ENCODE results near the gene DOK7. TPM values are rescaled to one million over a fixed set of nuclear protein-coding genes. Genes with fewer than 3 reads are reported as not detected.

The DOK7 gene
- total RNA-seq, 1 donor from 2014 or later, result 0.69 TPM

GRCh38 chr4:3521621-3522325, 58.7 kb downstream of the DOK7 start:
- DNase-seq (ENCODE audit: low spot score), result no peak

DNA sequence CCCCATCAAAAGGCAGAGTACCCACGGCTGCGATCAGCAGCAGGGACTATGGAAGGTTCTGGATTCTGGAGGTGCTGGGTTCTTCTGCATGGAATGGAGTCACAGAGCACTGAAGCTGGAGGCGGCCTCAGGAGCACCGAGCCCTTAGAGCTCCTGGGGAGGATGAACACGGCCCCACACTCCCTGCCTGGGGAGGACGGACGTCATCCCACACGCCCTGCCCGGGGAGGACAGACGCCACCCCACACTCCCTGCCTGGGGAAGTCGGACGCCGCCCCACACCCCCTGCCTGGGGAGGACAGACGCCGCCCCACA, 59.2 kb downstream of the DOK7 start:
- TF ChIP-seq, protein P1, sequence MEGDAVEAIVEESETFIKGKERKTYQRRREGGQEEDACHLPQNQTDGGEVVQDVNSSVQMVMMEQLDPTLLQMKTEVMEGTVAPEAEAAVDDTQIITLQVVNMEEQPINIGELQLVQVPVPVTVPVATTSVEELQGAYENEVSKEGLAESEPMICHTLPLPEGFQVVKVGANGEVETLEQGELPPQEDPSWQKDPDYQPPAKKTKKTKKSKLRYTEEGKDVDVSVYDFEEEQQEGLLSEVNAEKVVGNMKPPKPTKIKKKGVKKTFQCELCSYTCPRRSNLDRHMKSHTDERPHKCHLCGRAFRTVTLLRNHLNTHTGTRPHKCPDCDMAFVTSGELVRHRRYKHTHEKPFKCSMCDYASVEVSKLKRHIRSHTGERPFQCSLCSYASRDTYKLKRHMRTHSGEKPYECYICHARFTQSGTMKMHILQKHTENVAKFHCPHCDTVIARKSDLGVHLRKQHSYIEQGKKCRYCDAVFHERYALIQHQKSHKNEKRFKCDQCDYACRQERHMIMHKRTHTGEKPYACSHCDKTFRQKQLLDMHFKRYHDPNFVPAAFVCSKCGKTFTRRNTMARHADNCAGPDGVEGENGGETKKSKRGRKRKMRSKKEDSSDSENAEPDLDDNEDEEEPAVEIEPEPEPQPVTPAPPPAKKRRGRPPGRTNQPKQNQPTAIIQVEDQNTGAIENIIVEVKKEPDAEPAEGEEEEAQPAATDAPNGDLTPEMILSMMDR (IDR thresholded peaks at IDR 0.05; ENCODE audit: unreplicated experiment), result no peak
- no peak overlapping the region for H3K4me3 Mint-ChIP-seq (ENCODE audit: unreplicated experiment)
- no peak for DNase-seq (ENCODE audit: low spot score)
- H3K27me3 Mint-ChIP-seq (ENCODE audit: unreplicated experiment), result peaks cover 3% of the 10 kb centered on the region
- no peaks in the 10 kb centered on the region for H3K9me3 Mint-ChIP-seq (ENCODE audit: unreplicated experiment)
- no peak overlapping the region for H3K27ac Mint-ChIP-seq (ENCODE audit: unreplicated experiment)
- peaks cover 19% of the 10 kb centered on the region for H3K4me1 Mint-ChIP-seq (ENCODE audit: unreplicated experiment)
- peaks cover 25% of the 10 kb centered on the region for H3K36me3 Mint-ChIP-seq (ENCODE audit: low read depth, unreplicated experiment)

More at GRCh38 chr4:3521621-3522325, 58.7 kb downstream of the DOK7 start:
- peak overlapping the region; percentile 83 for H3K27ac Mint-ChIP-seq (ENCODE audit: unreplicated experiment)
- TF ChIP-seq, protein P1 (IDR thresholded peaks at IDR 0.05; ENCODE audit: unreplicated experiment), result no peak
- H3K4me1 Mint-ChIP-seq (ENCODE audit: unreplicated experiment), result peaks cover 19% of the 10 kb centered on the region
- no peak overlapping the region for H3K4me3 Mint-ChIP-seq (ENCODE audit: unreplicated experiment)
- peaks cover 28% of the 10 kb centered on the region for H3K36me3 Mint-ChIP-seq (ENCODE audit: low read depth, unreplicated experiment)
- H3K27me3 Mint-ChIP-seq (ENCODE audit: unreplicated experiment), result peaks cover 3% of the 10 kb centered on the region
- H3K9me3 Mint-ChIP-seq (ENCODE audit: unreplicated experiment), result no peaks in the 10 kb centered on the region

DNA sequence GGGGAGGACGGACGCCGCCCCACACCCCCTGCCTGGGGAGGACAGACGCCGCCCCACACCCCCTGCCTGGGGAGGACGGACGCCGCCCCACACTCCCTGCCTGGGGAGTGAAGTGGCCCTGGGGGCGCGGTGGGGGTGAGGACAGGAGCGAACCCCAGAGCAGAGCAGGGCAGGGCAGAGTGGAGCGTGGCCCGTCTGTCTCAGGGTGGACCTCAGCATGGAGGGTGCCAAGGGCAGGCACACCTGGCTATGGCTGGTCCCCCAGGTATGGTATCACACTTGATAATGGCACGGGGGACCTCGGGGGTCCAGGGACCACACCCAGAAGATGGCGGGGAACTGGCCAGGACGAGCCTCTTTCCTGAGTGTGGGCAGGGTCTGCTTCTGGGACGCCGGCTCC, 59.5 kb downstream of the DOK7 start:
- Mint-ChIP-seq H3K4me1 (ENCODE audit: unreplicated experiment) (peaks cover 19% of the 10 kb centered on the region), H3K27ac (ENCODE audit: unreplicated experiment) (no peak overlapping the region), H3K27me3 (ENCODE audit: unreplicated experiment) (peaks cover 3% of the 10 kb centered on the region), H3K9me3 (ENCODE audit: unreplicated experiment) (no peaks in the 10 kb centered on the region), H3K4me3 (ENCODE audit: unreplicated experiment) (no peak overlapping the region), H3K36me3 (ENCODE audit: low read depth, unreplicated experiment) (peaks cover 24% of the 10 kb centered on the region)
- DNase-seq (ENCODE audit: low spot score), result peak; percentile 3
- TF ChIP-seq, protein P1 (IDR thresholded peaks at IDR 0.05; ENCODE audit: unreplicated experiment), result no peak

GRCh38 chr4:3523146-3523627, 60.1 kb downstream of the DOK7 start:
- peaks cover 28% of the 10 kb centered on the region for H3K36me3 Mint-ChIP-seq (ENCODE audit: low read depth, unreplicated experiment)
- no peak for DNase-seq (ENCODE audit: low spot score)
- H3K9me3 Mint-ChIP-seq (ENCODE audit: unreplicated experiment), result no peaks in the 10 kb centered on the region

More at GRCh38 chr4:3523146-3523627, 60.1 kb downstream of the DOK7 start:
- Mint-ChIP-seq H3K27ac (ENCODE audit: unreplicated experiment) (no peak overlapping the region), H3K4me3 (ENCODE audit: unreplicated experiment) (no peak overlapping the region), H3K27me3 (ENCODE audit: unreplicated experiment) (peaks cover 6% of the 10 kb centered on the region), H3K4me1 (ENCODE audit: unreplicated experiment) (peaks cover 17% of the 10 kb centered on the region)
- TF ChIP-seq, protein P1 (IDR thresholded peaks at IDR 0.05; ENCODE audit: unreplicated experiment), result no peak

Measured in endothelial cell (in vitro differentiated cells).